ENCODE data around the gene OR10V1. TPM values are rescaled to one million over a fixed set of nuclear protein-coding genes. Genes with fewer than 3 reads are reported as not detected.

The OR10V1 gene
- total RNA-seq, 2 donors from 2014 or later = not detected

GRCh38 chr11:59680287-59681154, 33.1 kb downstream of the OR10V1 start:
- ATAC-seq (ENCODE audit: insufficient number of reproducible peaks, low FRiP score, low read depth) = no peak
- H3K4me3 ChIP-seq = no peak overlapping the region

GRCh38 chr11:59679347-59679746, 34.3 kb downstream of the OR10V1 start:
- Histone ChIP-seq H3K4me3 (no peak overlapping the region), H3K4me1 (ENCODE audit: control insufficient read depth in 1 of 2, low read depth in 2 of 2) (no peaks in the 10 kb centered on the region), H3K36me3 (no peaks in the 10 kb centered on the region), H3K9me3 (no peaks in the 10 kb centered on the region), H3K27me3 (replicated peaks; ENCODE audit: insufficient read depth) (no peaks in the 10 kb centered on the region), H3K27ac (no peak overlapping the region)
- ATAC-seq (ENCODE audit: insufficient number of reproducible peaks, low FRiP score, low read depth) (no peak), DNase-seq (ENCODE audit: low spot score) (no peak)
- TF ChIP-seq CTCF (IDR thresholded peaks at IDR 0.05) = no peak

More at GRCh38 chr11:59680287-59681154, 33.1 kb downstream of the OR10V1 start:
- no peaks in the 10 kb centered on the region for H3K27me3 ChIP-seq (replicated peaks; ENCODE audit: insufficient read depth)
- H3K4me1 ChIP-seq (ENCODE audit: control insufficient read depth in 1 of 2, low read depth in 2 of 2) = no peaks in the 10 kb centered on the region
- no peak for TF ChIP-seq CTCF (IDR thresholded peaks at IDR 0.05)
- DNase-seq (ENCODE audit: low spot score) = no peak
- H3K9me3 ChIP-seq = no peaks in the 10 kb centered on the region
- no peak overlapping the region for H3K27ac ChIP-seq
- no peaks in the 10 kb centered on the region for H3K36me3 ChIP-seq

GRCh38 chr11:59678813-59679165, 34.9 kb downstream of the OR10V1 start:
- H3K27ac ChIP-seq = no peak overlapping the region
- H3K36me3 ChIP-seq = no peaks in the 10 kb centered on the region
- no peak for TF ChIP-seq CTCF (IDR thresholded peaks at IDR 0.05)
- H3K4me1 ChIP-seq (ENCODE audit: control insufficient read depth in 1 of 2, low read depth in 2 of 2) = no peaks in the 10 kb centered on the region
- ATAC-seq (ENCODE audit: insufficient number of reproducible peaks, low FRiP score, low read depth) (no peak), DNase-seq (ENCODE audit: low spot score) (no peak)
- no peaks in the 10 kb centered on the region for H3K9me3 ChIP-seq
- no peak overlapping the region for H3K4me3 ChIP-seq
- H3K27me3 ChIP-seq (replicated peaks; ENCODE audit: insufficient read depth) = no peaks in the 10 kb centered on the region

GRCh38 chr11:59678118-59678812, 35.4 kb downstream of the OR10V1 start:
- no peak for TF ChIP-seq CTCF (IDR thresholded peaks at IDR 0.05)
- DNase-seq (ENCODE audit: low spot score) = no peak
- Histone ChIP-seq H3K9me3 (no peaks in the 10 kb centered on the region), H3K36me3 (no peaks in the 10 kb centered on the region), H3K27me3 (replicated peaks; ENCODE audit: insufficient read depth) (no peaks in the 10 kb centered on the region), H3K27ac (no peak overlapping the region), H3K4me3 (no peak overlapping the region), H3K4me1 (ENCODE audit: control insufficient read depth in 1 of 2, low read depth in 2 of 2) (no peaks in the 10 kb centered on the region)
- no peak for ATAC-seq (ENCODE audit: insufficient number of reproducible peaks, low FRiP score, low read depth)

- Histone ChIP-seq H3K27ac (no peak overlapping the region), H3K36me3 (no peaks in the 10 kb centered on the region), H3K9me3 (no peaks in the 10 kb centered on the region), H3K4me3 (no peak overlapping the region), H3K4me1 (ENCODE audit: control insufficient read depth in 1 of 2, low read depth in 2 of 2) (no peaks in the 10 kb centered on the region), H3K27me3 (replicated peaks; ENCODE audit: insufficient read depth) (no peaks in the 10 kb centered on the region)
- ATAC-seq (ENCODE audit: insufficient number of reproducible peaks, low FRiP score, low read depth) (no peak), DNase-seq (ENCODE audit: low spot score) (no peak)
- TF ChIP-seq CTCF (IDR thresholded peaks at IDR 0.05) = no peak
Measured at GRCh38 chr11:59676205-59676604, 37.4 kb downstream of the OR10V1 start.
